BLaER1 treated with 17β-estradiol and CSF1 and Interleukin-3, amounts not matched to agents 10 nM and 100 nM (cell line): ENCODE data around the gene APEX1.

ENCODE experiments used
- H3K27ac ChIP-seq, 11 experiments: shearing (Covaris generic); formaldehyde crosslinking; 2 replicates each; pipeline ENCODE4 v1.8.1; 2022
- H3K27me3 ChIP-seq, 11 experiments: shearing (Covaris generic); formaldehyde crosslinking; 2 replicates each; pipeline ENCODE4 v1.8.1; 2022
- H3K36me3 ChIP-seq, 11 experiments: shearing (Covaris generic); formaldehyde crosslinking; 2 replicates each; pipeline ENCODE4 v1.8.1; 2022
- H3K4me1 ChIP-seq, 10 experiments: shearing (Covaris generic); formaldehyde crosslinking; 2 replicates each; pipeline ENCODE4 v1.8.1; 2022
- H3K4me2 ChIP-seq, 11 experiments: shearing (Covaris generic); formaldehyde crosslinking; 2 replicates each; pipeline ENCODE4 v1.8.1; 2022
- H3K4me3 ChIP-seq, 10 experiments: shearing (Covaris generic); formaldehyde crosslinking; 2 replicates each; pipeline ENCODE4 v1.8.1; 2022
- H3K9ac ChIP-seq, 11 experiments: shearing (Covaris generic); formaldehyde crosslinking; 2 replicates each; pipeline ENCODE4 v1.8.1; 2022
- H3K9me3 ChIP-seq, 11 experiments: shearing (Covaris generic); formaldehyde crosslinking; replicated peaks in 1 of 11; 2 replicates each; pipeline ENCODE4 v1.8.1; 2022
- H4K20me1 ChIP-seq, 11 experiments: shearing (Covaris generic); formaldehyde crosslinking; 2 replicates each; pipeline ENCODE4 v1.8.1; 2022
- Cebpa-rat ChIP-seq, 11 experiments: shearing (Covaris generic); IDR thresholded peaks; 2 replicates each; pipeline ENCODE4 v1.8.1; 2022

The APEX1 gene

GRCh38 chr14:20454516-20455354, at the start of gene APEX1, which contains the start of gene OSGEP:
Gene APEX1 (plus strand): TSS chr14:20455226. CDS start chr14:20455646, 420 bp downstream.
Gene OSGEP (minus strand): TSS chr14:20454812. CDS start chr14:20454683, 129 bp downstream.
- TF ChIP-seq Cebpa-rat (IDR thresholded peaks at IDR 0.05) = no peak
- peaks cover 0 to 40% (median 20%) of the 10 kb centered on the region in 11 experiments; a peak in 15 of 22 replicates for H4K20me1 ChIP-seq
- H3K9me3 ChIP-seq = no peaks in the 10 kb centered on the region
- peaks cover 66 to 78% (median 71%) of the 10 kb centered on the region in 11 experiments for H3K36me3 ChIP-seq
- peak within 1 kb of the TSS; percentile 91 to 98 (median 93) for H3K9ac ChIP-seq
- no peaks in the 10 kb centered on the region for H3K27me3 ChIP-seq
- H3K4me1 ChIP-seq = peaks cover 48 to 59% (median 53%) of the 10 kb centered on the region in 10 experiments
- peak within 1 kb of the TSS; percentile 91 to 98 (median 94) for H3K4me2 ChIP-seq
- peak within 1 kb of the TSS; percentile 76 to 99 (median 84) for H3K4me3 ChIP-seq
- peak within 1 kb of the TSS; percentile 90 to 97 (median 95) for H3K27ac ChIP-seq

DNA sequence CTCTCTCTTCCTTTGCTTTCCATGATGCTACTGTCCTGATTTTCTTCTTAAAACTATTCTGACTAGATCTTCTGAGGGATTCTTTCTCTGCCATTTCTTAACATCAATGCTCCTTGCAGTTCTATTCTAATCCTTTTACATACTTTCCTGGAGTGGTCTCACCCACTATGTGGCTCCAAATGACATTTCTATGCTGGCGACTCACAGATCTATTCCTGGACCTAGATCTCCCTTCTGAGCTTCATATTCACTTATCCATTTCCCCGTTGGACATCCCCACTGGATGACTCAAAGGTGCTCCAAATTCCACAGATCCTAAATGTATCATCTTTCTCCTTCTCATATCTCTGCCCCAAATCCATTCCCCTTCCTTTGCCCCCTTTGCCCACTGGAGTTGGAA, 45.8 kb upstream of the APEX1 start:
- peaks cover 8 to 76% (median 25%) of the 10 kb centered on the region in 11 experiments; a peak in 12 of 22 replicates for H4K20me1 ChIP-seq

GRCh38 chr14:20412411-20412810, 42.6 kb upstream of the APEX1 start:
- TF ChIP-seq Cebpa-rat (IDR thresholded peaks at IDR 0.05) = no peak
- H3K27ac ChIP-seq = peak overlapping the region; percentile 75 to 88 (median 85); a peak in 21 of 22 replicates

More for the DNA sequence above, 45.8 kb upstream of the APEX1 start:
- TF ChIP-seq Cebpa-rat (IDR thresholded peaks at IDR 0.05) = no peak
- Histone ChIP-seq H3K9ac (no peak overlapping the region), H3K27ac (no peak overlapping the region), H3K9me3 (no peaks in the 10 kb centered on the region), H3K4me1 (peaks cover 17 to 39% (median 22%) of the 10 kb centered on the region in 10 experiments), H3K4me3 (no peak overlapping the region), H3K27me3 (no peaks in the 10 kb centered on the region), H3K36me3 (peaks cover 46 to 53% (median 51%) of the 10 kb centered on the region in 11 experiments), H3K4me2 (no peak overlapping the region)

GRCh38 chr14:20412876-20413743, 41.9 kb upstream of the APEX1 start, which contains the start of gene TEP1:
Gene TEP1 (minus strand): TSS chr14:20413501. CDS start chr14:20408439, 5,062 bp downstream.
- Histone ChIP-seq H3K4me3 (peak within 1 kb of the TSS; percentile 76 to 94 (median 84)), H3K9ac (peak within 1 kb of the TSS; percentile 83 to 89 (median 87)), H3K27ac (peak within 1 kb of the TSS; percentile 75 to 88 (median 85)), H3K27me3 (no peaks in the 10 kb centered on the region), H3K4me1 (peaks cover 56 to 69% (median 61%) of the 10 kb centered on the region in 10 experiments), H3K36me3 (peaks cover 7 to 15% (median 12%) of the 10 kb centered on the region in 11 experiments), H3K9me3 (no peaks in the 10 kb centered on the region), H4K20me1 (peaks cover 0 to 37% (median 6%) of the 10 kb centered on the region in 11 experiments; a peak in 10 of 22 replicates), H3K4me2 (peak within 1 kb of the TSS; percentile 80 to 95 (median 89))
- no peak for TF ChIP-seq Cebpa-rat (IDR thresholded peaks at IDR 0.05)

More at GRCh38 chr14:20412411-20412810, 42.6 kb upstream of the APEX1 start:
- Histone ChIP-seq H3K4me3 (peak overlapping the region; percentile 76 to 94 (median 84)), H3K9me3 (no peaks in the 10 kb centered on the region), H3K27me3 (no peaks in the 10 kb centered on the region), H3K9ac (peak overlapping the region; percentile 83 to 89 (median 87)), H3K4me2 (peak overlapping the region; percentile 80 to 95 (median 89)), H3K4me1 (peaks cover 49 to 62% (median 54%) of the 10 kb centered on the region in 10 experiments), H3K36me3 (peaks cover 14 to 22% (median 19%) of the 10 kb centered on the region in 11 experiments), H4K20me1 (peaks cover 0 to 44% (median 13%) of the 10 kb centered on the region in 11 experiments; a peak in 11 of 22 replicates)

GRCh38 chr14:20413744-20414082, 41.3 kb upstream of the APEX1 start:
- H3K36me3 ChIP-seq = peaks cover under 1 to 9% (median 6%) of the 10 kb centered on the region in 11 experiments; a peak in 19 of 22 replicates
- peak overlapping the region; percentile 83 to 89 (median 87) for H3K9ac ChIP-seq
- peak overlapping the region; percentile 75 to 88 (median 85) for H3K27ac ChIP-seq
- peak overlapping the region; percentile 80 to 95 (median 89) for H3K4me2 ChIP-seq
- no peaks in the 10 kb centered on the region for H3K27me3 ChIP-seq
- no peak for TF ChIP-seq Cebpa-rat (IDR thresholded peaks at IDR 0.05)
- peak overlapping the region; percentile 76 to 94 (median 84) for H3K4me3 ChIP-seq
- H3K4me1 ChIP-seq = peaks cover 62 to 75% (median 67%) of the 10 kb centered on the region in 10 experiments
- H3K9me3 ChIP-seq = no peaks in the 10 kb centered on the region
- H4K20me1 ChIP-seq = peaks cover 0 to 31% (median 2%) of the 10 kb centered on the region in 11 experiments; a peak in 8 of 22 replicates

GRCh38 chr14:20415782-20416206, 39.2 kb upstream of the APEX1 start:
- TF ChIP-seq Cebpa-rat (IDR thresholded peaks at IDR 0.05) = 0 out of 22 replicates have a peak, but pooled peaks of 2 of the 11 experiments have one; percentile 14 to 38
- H4K20me1 ChIP-seq = peaks cover 0 to 10% (median 0%) of the 10 kb centered on the region in 11 experiments; a peak in 6 of 22 replicates
- H3K27ac ChIP-seq = peak overlapping the region; percentile 24 to 85 (median 63); a peak in 21 of 22 replicates

DNA sequence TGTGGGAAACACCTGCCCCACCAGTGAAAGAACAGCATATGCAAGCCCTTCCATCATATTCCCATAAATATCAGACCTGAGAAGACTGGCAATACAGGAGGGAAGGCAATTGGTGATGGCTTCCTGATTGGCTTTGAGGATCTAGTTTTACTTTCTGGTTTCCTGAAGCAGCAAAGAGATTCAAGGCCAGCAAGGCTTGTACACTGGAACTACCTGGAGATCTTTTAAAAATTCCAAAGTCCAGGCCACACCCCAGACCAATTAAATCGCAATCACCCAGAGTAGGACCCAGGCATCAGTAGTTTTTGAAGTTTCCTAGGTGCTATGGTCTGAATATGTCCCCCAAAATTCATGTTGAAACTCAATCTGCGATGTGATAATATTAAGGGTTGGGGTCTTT, 38.8 kb upstream of the APEX1 start:
- Histone ChIP-seq H3K27me3 (no peaks in the 10 kb centered on the region), H3K9me3 (no peaks in the 10 kb centered on the region), H3K9ac (peak overlapping the region in 10 of 11 experiments; percentile 24 to 68 (median 43); a peak in 17 of 22 replicates), H3K27ac (peak overlapping the region; percentile 24 to 85 (median 63); a peak in 21 of 22 replicates), H3K4me1 (peaks cover 58 to 82% (median 76%) of the 10 kb centered on the region in 10 experiments), H3K36me3 (no peaks in the 10 kb centered on the region), H4K20me1 (peaks cover 0 to 6% (median 0%) of the 10 kb centered on the region in 11 experiments; a peak in 5 of 22 replicates), H3K4me3 (no peak overlapping the region), H3K4me2 (peak overlapping the region; percentile 71 to 95 (median 88))
- no peak for TF ChIP-seq Cebpa-rat (IDR thresholded peaks at IDR 0.05)

More at GRCh38 chr14:20415782-20416206, 39.2 kb upstream of the APEX1 start:
- H3K27me3 ChIP-seq = no peaks in the 10 kb centered on the region
- peak overlapping the region in 10 of 11 experiments; percentile 25 to 68 (median 43); a peak in 17 of 22 replicates for H3K9ac ChIP-seq
- peaks cover 62 to 85% (median 79%) of the 10 kb centered on the region in 10 experiments for H3K4me1 ChIP-seq
- H3K9me3 ChIP-seq = no peaks in the 10 kb centered on the region
- no peak overlapping the region for H3K4me3 ChIP-seq
- H3K36me3 ChIP-seq = no peaks in the 10 kb centered on the region
- H3K4me2 ChIP-seq = peak overlapping the region; percentile 71 to 95 (median 88)
